OCI-LY7 (cell line): ENCODE measurements around the gene RELB. TPM values are rescaled to one million over a fixed set of nuclear protein-coding genes. Genes with fewer than 3 reads are reported as not detected.

Source experiments
- BruUV-seq: library from RNA; stranded (reverse); fragments of 400-500 nt; replicated peaks from 2 replicates; lab custom pipeline; 2021; lab: Mats Ljungman, UMichigan
- CTCF ChIA-PET: fragments of 300-600 bp; sonication (Branson Sonifier 250); formaldehyde crosslinking; loops from one replicate; lab custom pipeline; 2022; ENCODE audit warnings: antibody characterized with exemption; ENCODE audit not compliant: unreplicated experiment; lab: Charles Lee
- POLR2A ChIA-PET: fragments of 300-600 bp; sonication (Branson Sonifier 250); formaldehyde crosslinking; loops from one replicate; lab custom pipeline; 2022; ENCODE audit warnings: antibody characterized with exemption; lab: Charles Lee
- DNase-seq: peaks from one replicate; pipeline ENCODE4 v3.0.0-alpha.2; 2015; ENCODE audit warnings: low spot score
- H2AFZ ChIP-seq: fragments of 200-600 bp; sonication (generic), shearing (Covaris generic); 2 replicates; pipeline ENCODE4 v1.6.1; 2014; ENCODE audit warnings: mild to moderate bottlenecking, antibody characterized with exemption, low read length, moderate library complexity
- H3K27ac ChIP-seq: fragments of 200-600 bp; sonication (generic); 2 replicates; pipeline ENCODE4 v1.5.1; 2014; ENCODE audit warnings: mixed run types, low read depth, mild to moderate bottlenecking, moderate library complexity, low read length, inconsistent platforms; ENCODE audit not compliant: poor library complexity, severe bottlenecking
- H3K36me3 ChIP-seq: fragments of 200-600 bp; sonication (generic); 2 replicates; pipeline ENCODE4 v1.6.1; 2014; ENCODE audit warnings: mild to moderate bottlenecking, antibody characterized with exemption, low read length, moderate library complexity, mixed read lengths; ENCODE audit not compliant: insufficient read depth
- H3K4me1 ChIP-seq: fragments of 200-600 bp; sonication (generic); 2 replicates; pipeline ENCODE4 v1.5.1; 2014; ENCODE audit warnings: mild to moderate bottlenecking, low read length; ENCODE audit not compliant: insufficient read depth, poor library complexity, severe bottlenecking
- H3K4me2 ChIP-seq: fragments of 200-600 bp; sonication (generic); 2 replicates; pipeline ENCODE4 v1.6.1; 2014; ENCODE audit warnings: mild to moderate bottlenecking, low read length
- H3K4me3 ChIP-seq: fragments of 200-600 bp; sonication (generic); 2 replicates; pipeline ENCODE4 v1.5.1; 2014; ENCODE audit warnings: mild to moderate bottlenecking, low read depth, low read length; ENCODE audit not compliant: poor library complexity, severe bottlenecking
- H3K79me2 ChIP-seq: fragments of 200-600 bp; sonication (generic); 2 replicates; pipeline ENCODE4 v1.6.1; 2016; ENCODE audit warnings: low read depth, mild to moderate bottlenecking, low read length, moderate library complexity, mixed read lengths; ENCODE audit not compliant: insufficient read depth
- H3K9me2 ChIP-seq: fragments of 200-600 bp; sonication (generic); 2 replicates; pipeline ENCODE4 v1.6.1; 2016; ENCODE audit warnings: mild to moderate bottlenecking, low read length, mixed read lengths; ENCODE audit not compliant: insufficient read depth
- H3K9me3 ChIP-seq: fragments of 200-600 bp; sonication (generic); 2 replicates; pipeline ENCODE4 v1.6.1; 2014; ENCODE audit warnings: mild to moderate bottlenecking, mixed run types, low read length, mixed read lengths
- H4K20me1 ChIP-seq: fragments of 200-600 bp; sonication (generic); 2 replicates; pipeline ENCODE4 v1.6.1; 2014; ENCODE audit warnings: mild to moderate bottlenecking, antibody characterized with exemption, low read length, moderate library complexity, mixed read lengths; ENCODE audit not compliant: insufficient read depth
- CTCF ChIP-seq: fragments of 200-600 bp; sonication (generic); conservative IDR thresholded peaks from 2 replicates; pipeline ENCODE4 v1.5.1; 2014; ENCODE audit warnings: mild to moderate bottlenecking, antibody characterized with exemption, low read length, moderate library complexity, mixed read lengths
- EZH2phosphoT487 ChIP-seq: fragments of 200-600 bp; sonication (generic); IDR thresholded peaks from 2 replicates; pipeline ENCODE4 v1.6.1; 2018; ENCODE audit warnings: low read depth, borderline replicate concordance, mild to moderate bottlenecking, mixed run types, antibody characterized with exemption, low read length, moderate library complexity, mixed read lengths
- intact Hi-C: fragments of 100-400 bp; cut with micrococcal nuclease; formaldehyde crosslinking; loops from one replicate; pipeline ENCODE4 v1.10.0; 2022; ENCODE audit not compliant: unreplicated experiment
- total RNA-seq, 2 experiments: library from RNA; depleted of rRNA in 1 of 2; stranded (reverse); fragments of >200 nt in 1 of 2; shearing (Covaris generic) in 1 of 2; gene quantifications; 2 replicates each; pipeline ENCODE4 v1.2.3, GENCODE V29; 2014 to 2022

Gene RELB
- total RNA-seq, 2 experiments from 2014 or later: 36.9 to 51.1 TPM

- Histone ChIP-seq H3K27ac (peak overlapping the region; percentile 41), H2AFZ (no peak overlapping the region), H3K4me1 (peaks cover 49% of the 10 kb centered on the region), H3K9me2 (no peaks in the 10 kb centered on the region), H3K79me2 (no peaks in the 10 kb centered on the region), H3K36me3 (peaks cover 81% of the 10 kb centered on the region), H4K20me1 (no peaks in the 10 kb centered on the region), H3K4me2 (no peak overlapping the region), H3K9me3 (no peaks in the 10 kb centered on the region), H3K4me3 (no peak overlapping the region)
- POLR2A ChIA-PET: interaction anchor here (1.4 kb wide), 1 partner anchor 9 kb away, joined by 6 read pairs; no protein-coding TSS in a partner anchor
- no peak for DNase-seq
- intact Hi-C loops: no loop called here
- no TSS peak for BruUV-seq
- no peak for TF ChIP-seq CTCF
- no peak for TF ChIP-seq EZH2phosphoT487
- CTCF ChIA-PET: no interaction called here
Observed at GRCh38 chr19:44990459-44990858, 10.8 kb upstream of the RELB start.

GRCh38 chr19:44990966-44991365 lies 10.3 kb upstream of the RELB start:
- Histone ChIP-seq H3K9me2 (no peaks in the 10 kb centered on the region), H3K4me3 (no peak overlapping the region), H3K9me3 (no peaks in the 10 kb centered on the region), H2AFZ (no peak overlapping the region), H3K4me2 (no peak overlapping the region), H3K4me1 (peaks cover 52% of the 10 kb centered on the region), H3K27ac (peak overlapping the region; percentile 41), H4K20me1 (no peaks in the 10 kb centered on the region), H3K79me2 (no peaks in the 10 kb centered on the region), H3K36me3 (peaks cover 76% of the 10 kb centered on the region)
- BruUV-seq: no TSS peak
- POLR2A ChIA-PET: no interaction called here
- no peak for DNase-seq
- intact Hi-C loops: no loop called here
- CTCF ChIA-PET: no interaction called here
- TF ChIP-seq CTCF: no peak
- no peak for TF ChIP-seq EZH2phosphoT487

GRCh38 chr19:44992336-44993163 lies 8.7 kb upstream of the RELB start:
- H3K36me3 ChIP-seq: peaks cover 63% of the 10 kb centered on the region
- no peak overlapping the region for H3K4me3 ChIP-seq
- TF ChIP-seq CTCF (no peak), EZH2phosphoT487 (no peak)
- no peaks in the 10 kb centered on the region for H3K9me3 ChIP-seq
- H3K79me2 ChIP-seq: no peaks in the 10 kb centered on the region
- no peak overlapping the region for H3K27ac ChIP-seq
- H3K4me2 ChIP-seq: no peak overlapping the region
- ChIA-PET POLR2A (interaction anchor here (0.6 kb wide), 1 partner anchor 213 kb away, joined by 4 read pairs; no protein-coding TSS in a partner anchor), CTCF (no interaction called here)
- H3K4me1 ChIP-seq: peaks cover 64% of the 10 kb centered on the region
- DNase-seq: no peak
- H3K9me2 ChIP-seq: no peaks in the 10 kb centered on the region
- H4K20me1 ChIP-seq: no peaks in the 10 kb centered on the region
- intact Hi-C loops: no loop called here
- H2AFZ ChIP-seq: no peak overlapping the region
- BruUV-seq: no TSS peak
